H1 (cell line): ENCODE data around the gene EPG5. TPM values are rescaled to one million over a fixed set of nuclear protein-coding genes. Genes with fewer than 3 reads are reported as not detected.

ENCODE experiments used
- CTCF ChIA-PET: fragments of 300-600 bp; sonication (Branson Sonifier 250); formaldehyde crosslinking; loops from one replicate; lab custom pipeline; 2021; ENCODE audit not compliant: partially characterized antibody; lab: Charles Lee
- POLR2A ChIA-PET: fragments of 300-600 bp; sonication (Branson Sonifier 250); formaldehyde crosslinking; loops from one replicate; lab custom pipeline; 2021; ENCODE audit warnings: inconsistent platforms; ENCODE audit not compliant: partially characterized antibody; lab: Charles Lee
- DNase-seq, 2 experiments: peaks; one replicate each; pipeline versions ENCODE4 v3.0.0 to v3.0.0-alpha.2; 2010 to 2022; ENCODE audit warnings: low spot score in 2 of 2, low read depth in 1 of 2, mixed read lengths in 1 of 2
- FAIRE-seq: peaks from 2 replicates; lab custom pipeline; 2011; peaks lifted over from hg19 to GRCh38; lab: Jason Lieb, UNC
- H2AFZ ChIP-seq: 2 replicates; pipeline ENCODE4 v1.8.1; 2012; ENCODE audit warnings: low read length, inconsistent platforms
- H2AK5ac ChIP-seq: 2 replicates; pipeline ENCODE4 v1.6.1; 2013; ENCODE audit warnings: low read depth, low read length
- H2BK120ac ChIP-seq: replicated peaks from 2 replicates; pipeline ENCODE3; 2013; ENCODE audit warnings: low read depth, low read length, inconsistent platforms
- H2BK12ac ChIP-seq: 2 replicates; pipeline ENCODE4 v1.6.1; 2013; ENCODE audit warnings: low read depth, low read length
- H2BK15ac ChIP-seq: 2 replicates; pipeline ENCODE4 v1.6.1; 2013; ENCODE audit warnings: low read length
- H2BK20ac ChIP-seq: 2 replicates; pipeline ENCODE4 v1.6.1; 2013; ENCODE audit warnings: low read length
- H2BK5ac ChIP-seq: 2 replicates; pipeline ENCODE4 v1.6.1; 2013; ENCODE audit warnings: low read depth, low read length
- H3K14ac ChIP-seq: 2 replicates; pipeline ENCODE4 v1.6.1; 2013; ENCODE audit warnings: inconsistent platforms; ENCODE audit not compliant: insufficient read length
- H3K18ac ChIP-seq: 2 replicates; pipeline ENCODE4 v1.6.1; 2013; ENCODE audit warnings: low read length; ENCODE audit errors: extremely low read depth
- H3K23ac ChIP-seq: 2 replicates; pipeline ENCODE4 v1.6.1; 2013; ENCODE audit warnings: inconsistent platforms; ENCODE audit not compliant: insufficient read length
- H3K23me2 ChIP-seq: 2 replicates; pipeline ENCODE4 v1.6.1; 2013; ENCODE audit warnings: low read depth, low read length
- H3K27ac ChIP-seq: 2 replicates; pipeline ENCODE4 v1.6.1; 2011; ENCODE audit warnings: low read depth, low read length, inconsistent platforms
- H3K27me3 ChIP-seq, 4 experiments: replicated peaks in 1 of 4; 1 replicate in 1 of 4; 2 replicates in 3 of 4; pipeline versions ENCODE4 v1.6.1 to v1.8.1; 2011 to 2013; ENCODE audit warnings: low read length in 3 of 4, mild to moderate bottlenecking in 3 of 4, inconsistent platforms in 2 of 4, mixed read lengths in 2 of 4, moderate library complexity in 1 of 4; ENCODE audit not compliant: control insufficient read depth in 3 of 4, insufficient read depth in 3 of 4; ENCODE audit errors: extremely low read depth in 1 of 4
- H3K36me3 ChIP-seq, 4 experiments: 2 replicates each; pipeline versions ENCODE4 v1.6.1 to v1.8.1; 2011 to 2013; ENCODE audit warnings: mild to moderate bottlenecking in 4 of 4, low read length in 3 of 4, moderate library complexity in 2 of 4, control low read depth in 1 of 4, inconsistent platforms in 1 of 4; ENCODE audit not compliant: insufficient read depth in 4 of 4, control insufficient read depth in 2 of 4
- H3K4ac ChIP-seq: replicated peaks from 2 replicates; pipeline ENCODE3; 2013; ENCODE audit warnings: low read length, low read depth, mixed read lengths, inconsistent platforms; ENCODE audit not compliant: insufficient read length
- H3K4me1 ChIP-seq, 4 experiments: replicated peaks in 1 of 4; 1 replicate in 1 of 4; 2 replicates in 3 of 4; pipeline versions ENCODE4 v1.6.1 to v1.8.1; 2011 to 2013; ENCODE audit warnings: low read length in 3 of 4, inconsistent platforms in 2 of 4, mixed read lengths in 1 of 4; ENCODE audit not compliant: insufficient read depth in 4 of 4, control insufficient read depth in 3 of 4
- H3K4me2 ChIP-seq, 2 experiments: 2 replicates each; pipeline versions ENCODE4 v1.6.1 to v1.8.1; 2011 to 2013; ENCODE audit warnings: low read depth in 2 of 2, low read length in 2 of 2, control low read depth in 1 of 2, inconsistent platforms in 1 of 2, mild to moderate bottlenecking in 1 of 2; ENCODE audit not compliant: insufficient read depth in 1 of 2
- H3K4me3 ChIP-seq, 4 experiments: fragments of 200-600, 300-600 bp in 1 of 4; sonication (generic), shearing (Covaris generic), sonication (Bioruptor Twin) in 1 of 4; 2 replicates each; pipeline versions ENCODE4 v1.5.1 to v1.8.1; 2011 to 2016; ENCODE audit warnings: low read length in 4 of 4, low read depth in 3 of 4, control low read depth in 2 of 4, inconsistent platforms in 2 of 4, mild to moderate bottlenecking in 2 of 4, mixed read lengths in 1 of 4, moderate library complexity in 1 of 4; ENCODE audit not compliant: insufficient read depth in 2 of 4; ENCODE audit errors: extremely low read depth in 1 of 4
- H3K56ac ChIP-seq: replicated peaks from 2 replicates; pipeline ENCODE3; 2013; ENCODE audit warnings: low read depth, mild to moderate bottlenecking, mixed read lengths, low read length, inconsistent platforms; ENCODE audit not compliant: insufficient read length
- H3K79me1 ChIP-seq: 2 replicates; pipeline ENCODE4 v1.6.1; 2013; ENCODE audit warnings: low read depth, low read length, control low read depth
- H3K79me2 ChIP-seq, 2 experiments: 2 replicates each; pipeline versions ENCODE4 v1.6.1 to v1.8.1; 2012 to 2013; ENCODE audit warnings: low read length in 2 of 2, mild to moderate bottlenecking in 2 of 2, inconsistent platforms in 1 of 2; ENCODE audit not compliant: insufficient read depth in 2 of 2, control insufficient read depth in 1 of 2
- H3K9ac ChIP-seq, 4 experiments: replicated peaks in 1 of 4; 1 replicate in 1 of 4; 2 replicates in 3 of 4; pipeline versions ENCODE4 v1.6.1 to v1.8.1; 2011 to 2013; ENCODE audit warnings: low read depth in 3 of 4, low read length in 3 of 4, control low read depth in 2 of 4, mild to moderate bottlenecking in 2 of 4, moderate library complexity in 2 of 4, inconsistent platforms in 1 of 4; ENCODE audit errors: extremely low read depth in 1 of 4
- H3K9me3 ChIP-seq, 2 experiments: 2 replicates each; pipeline versions ENCODE4 v1.6.1 to v1.8.1; 2012 to 2013; ENCODE audit warnings: mild to moderate bottlenecking in 2 of 2, moderate library complexity in 2 of 2, control low read depth in 1 of 2, inconsistent platforms in 1 of 2, low read depth in 1 of 2, low read length in 1 of 2, mixed read lengths in 1 of 2; ENCODE audit not compliant: insufficient read depth in 2 of 2
- H4K20me1 ChIP-seq, 2 experiments: replicated peaks in 1 of 2; 2 replicates each; pipeline versions ENCODE3 to v1.8.1; 2011 to 2013; ENCODE audit warnings: inconsistent platforms in 2 of 2, low read length in 2 of 2, mild to moderate bottlenecking in 1 of 2; ENCODE audit not compliant: insufficient read depth in 2 of 2, control insufficient read depth in 1 of 2
- H4K5ac ChIP-seq: 2 replicates; pipeline ENCODE4 v1.6.1; 2013; ENCODE audit warnings: low read length, low read depth, mixed read lengths, inconsistent platforms; ENCODE audit not compliant: insufficient read length
- H4K8ac ChIP-seq: 2 replicates; pipeline ENCODE4 v1.8.0; 2013; ENCODE audit warnings: mild to moderate bottlenecking, moderate library complexity, low read length, inconsistent platforms; ENCODE audit not compliant: insufficient read depth; ENCODE audit errors: extremely low read depth
- H4K91ac ChIP-seq: replicated peaks from 2 replicates; pipeline ENCODE3; 2013; ENCODE audit warnings: low read length, mixed read lengths, inconsistent platforms; ENCODE audit not compliant: insufficient read length
- CHD2 ChIP-seq: IDR thresholded peaks from 2 replicates; pipeline ENCODE4 v1.6.1; 2012; ENCODE audit warnings: low read length, improper control_type of control experiment
- EP300 ChIP-seq, 2 experiments: IDR thresholded peaks; 1 replicate in 1 of 2; 2 replicates in 1 of 2; pipeline ENCODE4 v1.6.1; 2011 to 2012; ENCODE audit warnings: low read depth in 2 of 2, low read length in 2 of 2, mild to moderate bottlenecking in 2 of 2, borderline replicate concordance in 1 of 2, inconsistent platforms in 1 of 2, moderate library complexity in 1 of 2
- GTF2F1 ChIP-seq: IDR thresholded peaks from 2 replicates; pipeline ENCODE4 v1.6.1; 2012; ENCODE audit warnings: low read depth, low read length, improper control_type of control experiment, borderline replicate concordance
- KDM1A ChIP-seq: fragments of 200-600, 300-600 bp; sonication (generic); IDR thresholded peaks from 2 replicates; pipeline ENCODE4 v1.7.1; 2016; ENCODE audit warnings: mild to moderate bottlenecking, low read length, borderline replicate concordance
- PHF8 ChIP-seq: fragments of 200-600 bp; sonication (generic); conservative IDR thresholded peaks from 2 replicates; pipeline ENCODE4 v1.7.1; 2012; ENCODE audit warnings: low read depth, mild to moderate bottlenecking, inconsistent platforms, low read length, moderate library complexity
- WGBS, 2 experiments: shearing (Covaris generic) in 1 of 2; methylation state at CpG; one replicate each; pipeline versions ENCODE4 v1.1.6 to v1.1.7; 2013 to 2015; ENCODE audit warnings: low lambda C conversion rate in 2 of 2, mixed read lengths in 2 of 2, inconsistent platforms in 1 of 2, low coverage in 1 of 2, missing lambda C conversion rate in 1 of 2; ENCODE audit not compliant: insufficient replicate concordance in 2 of 2, insufficient coverage in 1 of 2, insufficient read length in 1 of 2; ENCODE audit errors: extremely low coverage in 1 of 2, missing lambda C conversion rate in 1 of 2; 5-methylcytosine and 5-hydroxymethylcytosine counted together
- polyA plus RNA-seq, 7 experiments: library from polyadenylated mRNA; depleted of rRNA in 3 of 7; stranded (reverse) in 5 of 7; unstranded in 2 of 7; fragments of >200 nt in 5 of 7; fragments of 200-250 nt in 2 of 7; gene quantifications; 1 replicate in 5 of 7; 2 replicates in 1 of 7; 4 replicates in 1 of 7; pipeline versions ENCODE4 v1.2.1 to v1.2.3, GENCODE V29; 2011 to 2013; ENCODE audit warnings: missing spikeins in 2 of 7, mixed read lengths in 2 of 7
- total RNA-seq: library from RNA; stranded (reverse); fragmentation: NEBNext Ultra II Directional; extraction: Animal tissue kit (Norgen Biotek cat#: 25700); gene quantifications from 2 replicates; pipeline ENCODE4 v1.2.1, GENCODE V29; 2021

The EPG5 gene
- total and polyA plus RNA-seq, 2 of the 8 experiments (the other 6 are each of a cell fraction or from before 2014, with no cell fraction given), result 14.1 to 18.3 TPM

DNA sequence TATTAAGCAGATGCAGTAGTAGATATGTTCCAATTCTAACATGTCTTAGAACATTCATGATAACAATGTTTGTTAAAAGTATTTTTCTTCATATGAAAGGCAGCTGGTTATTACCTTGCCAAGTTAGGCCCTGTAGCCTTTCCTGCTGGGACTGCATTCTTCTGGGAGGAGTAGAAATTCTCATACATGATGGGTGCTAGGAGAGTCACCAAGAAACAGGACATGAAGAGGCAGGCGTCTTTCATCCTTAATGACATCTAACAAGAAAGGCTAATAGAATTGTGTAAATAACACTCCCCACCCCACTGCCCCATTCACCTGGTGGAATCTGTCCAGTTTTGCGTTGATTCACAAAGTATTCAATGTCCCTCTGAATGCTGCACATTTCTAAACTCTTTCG, 24.7 kb upstream of the EPG5 start:
- TF ChIP-seq PHF8, result no peak
- no peak for TF ChIP-seq GTF2F1
- TF ChIP-seq KDM1A, result no peak
- no peak for TF ChIP-seq CHD2
- no peak for TF ChIP-seq EP300 (IDR thresholded peaks at IDR 0.05; ENCODE audit: borderline replicate concordance in 1 of 2, low read depth in 2 of 2, low read length in 2 of 2)
- H4K5ac ChIP-seq, result no peak overlapping the region
- ChIA-PET CTCF (interaction anchor here (0.9 kb wide), 1 partner anchor 82 kb away, joined by 5 read pairs; no protein-coding TSS in a partner anchor), POLR2A (no interaction called here)
- H3K4me1 ChIP-seq, result no peaks in the 10 kb centered on the region
- no peak overlapping the region for H3K9ac ChIP-seq
- no peak overlapping the region for H3K4ac ChIP-seq
- no peaks in the 10 kb centered on the region for H3K79me2 ChIP-seq
- H2BK15ac ChIP-seq, result no peak overlapping the region
- H2BK20ac ChIP-seq, result no peak overlapping the region
- H4K8ac ChIP-seq, result no peak overlapping the region
- H3K14ac ChIP-seq, result no peak overlapping the region
- no peak overlapping the region for H2BK120ac ChIP-seq
- no peaks in the 10 kb centered on the region for H3K27me3 ChIP-seq
- 95% methylated on average over 3 of the region's 3 CpGs; no CpG with 5 or more reads in 1 of the 2 experiments for WGBS, 2 experiments
- H2AFZ ChIP-seq, result no peak overlapping the region
- H3K27ac ChIP-seq, result no peak overlapping the region
- H4K91ac ChIP-seq, result no peak overlapping the region
- FAIRE-seq, result no peak
- no peaks in the 10 kb centered on the region for H3K36me3 ChIP-seq
- no peak overlapping the region for H2AK5ac ChIP-seq
- no peak overlapping the region for H3K18ac ChIP-seq
- H3K79me1 ChIP-seq, result no peaks in the 10 kb centered on the region
- no peak overlapping the region for H3K23ac ChIP-seq
- no peak for DNase-seq
- H2BK12ac ChIP-seq, result no peak overlapping the region
- H3K4me2 ChIP-seq, result no peak overlapping the region
- H4K20me1 ChIP-seq, result no peaks in the 10 kb centered on the region
- H2BK5ac ChIP-seq, result no peak overlapping the region
- H3K23me2 ChIP-seq, result no peaks in the 10 kb centered on the region
- no peak overlapping the region for H3K56ac ChIP-seq
- H3K4me3 ChIP-seq, result no peak overlapping the region
- H3K9me3 ChIP-seq, result no peaks in the 10 kb centered on the region
